ENCODE measurements around the gene NHS. TPM values are rescaled to one million over a fixed set of nuclear protein-coding genes. Genes with fewer than 3 reads are reported as not detected.
A peak's percentile ranks its signal among the peaks of the same experiment; 100 is the strongest.
"Not testable (repeated sequence)": the region's sequence is repeated elsewhere in the genome, so short reads cannot be mapped to it uniquely, and the experiment has no call there.

Gene NHS
- total RNA-seq, 1 experiment from 2014 or later, result 0.23 TPM

- peak; percentile 92 for DNase-seq (ENCODE audit: low read depth)
Measured at GRCh38 chrX:17547658-17548057, 172.7 kb downstream of the NHS start.

DNA sequence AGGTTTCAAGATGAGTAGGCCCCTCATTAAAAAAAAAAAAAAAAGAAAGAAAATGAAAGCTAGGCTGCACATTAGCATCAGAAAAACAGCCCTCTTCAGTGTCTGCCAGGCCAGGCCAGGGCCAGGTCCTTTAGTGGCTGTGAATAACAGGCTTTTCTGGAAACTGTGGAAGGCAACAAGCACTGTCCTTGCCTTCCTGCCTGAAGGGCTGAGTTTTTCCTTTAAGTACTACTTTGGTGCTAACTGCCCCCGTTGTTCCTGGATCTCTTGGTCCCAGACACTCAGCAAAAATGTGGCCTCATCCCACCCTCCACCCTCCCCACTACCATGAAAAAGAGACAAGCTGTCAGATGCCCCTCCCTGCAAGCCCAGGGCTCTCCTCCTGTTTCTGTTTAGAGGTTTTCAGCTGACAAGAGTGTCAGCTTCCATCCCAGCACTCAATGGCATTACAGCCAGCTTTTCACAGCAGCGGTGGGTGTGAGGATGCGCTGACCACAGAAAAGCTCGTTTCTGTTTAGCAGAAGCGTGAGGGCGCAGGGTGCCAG, 174.2 kb downstream of the NHS start:
- no peak for DNase-seq (ENCODE audit: low read depth)

DNA sequence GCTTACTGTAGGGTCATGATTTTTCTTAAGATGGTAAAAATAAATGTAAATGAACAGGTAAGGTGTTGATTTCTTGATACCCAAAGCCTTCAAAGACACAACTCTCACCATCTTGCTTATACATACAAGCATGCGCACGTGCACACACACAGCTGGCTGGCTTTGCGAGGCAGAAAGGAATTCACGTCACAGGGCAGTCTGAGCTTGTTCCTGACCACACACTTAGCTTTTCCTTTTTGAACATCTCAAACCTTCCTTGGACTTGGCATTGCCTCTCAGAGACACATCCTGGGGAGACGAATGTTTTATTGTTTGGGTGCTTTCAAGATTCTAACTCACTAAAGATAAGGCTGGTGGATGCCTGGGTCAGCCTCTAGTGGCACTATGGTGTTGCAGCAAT, 175.0 kb downstream of the NHS start:
- no peak for DNase-seq (ENCODE audit: low read depth)

GRCh38 chrX:17552044-17552650, 177.1 kb downstream of the NHS start:
- DNase-seq (ENCODE audit: low read depth), result no peak

DNA sequence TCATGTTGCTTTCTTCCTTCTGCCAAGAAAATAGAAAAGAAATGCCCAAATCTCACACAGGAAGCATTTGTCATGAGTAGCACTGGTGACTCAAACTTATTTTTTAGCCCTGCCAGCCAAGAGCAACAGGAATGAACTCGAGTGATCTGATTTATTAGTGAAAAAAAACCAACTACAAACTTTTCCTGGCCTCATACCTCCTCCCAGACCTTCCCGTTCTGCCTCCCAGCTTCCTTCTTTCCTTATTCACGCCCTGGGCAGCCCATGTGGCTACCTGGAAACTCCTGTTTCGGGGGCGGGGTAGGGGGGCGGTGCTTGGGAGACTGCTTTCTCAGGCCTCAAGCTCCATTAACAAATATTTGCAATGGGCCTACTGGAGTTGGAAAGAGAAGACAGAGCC, 178.5 kb downstream of the NHS start:
- DNase-seq (ENCODE audit: low read depth), result peak; percentile 64

DNA sequence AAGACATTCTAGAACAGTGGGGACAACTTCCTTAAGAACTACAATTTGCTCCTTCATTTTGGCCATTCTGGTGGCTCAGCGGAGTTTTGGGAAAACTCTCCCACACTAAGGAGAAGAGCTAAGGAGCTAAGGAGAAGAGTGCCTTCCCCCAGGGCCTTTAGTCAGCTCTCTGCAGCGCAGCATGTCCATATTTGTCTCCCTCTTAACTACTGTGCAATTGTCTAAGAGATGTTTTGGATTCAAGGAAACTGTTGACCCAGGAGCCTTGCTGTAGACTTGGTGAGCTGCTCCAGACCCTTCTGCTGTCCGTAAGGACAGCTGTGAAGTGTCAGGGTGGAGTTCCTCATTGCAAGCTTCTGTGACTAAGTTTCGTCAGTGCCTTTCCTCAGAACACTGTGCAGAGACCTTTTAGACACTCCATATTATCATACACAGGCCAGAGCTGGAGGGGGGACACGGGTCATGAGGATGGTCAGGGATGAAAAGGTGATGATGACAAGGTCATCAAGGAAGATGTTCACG, 179.0 kb downstream of the NHS start:
- DNase-seq (ENCODE audit: low read depth), result no peak

GRCh38 chrX:17554914-17555313, 179.9 kb downstream of the NHS start:
- DNase-seq (ENCODE audit: low read depth), result no peak

- no peak for DNase-seq (ENCODE audit: low read depth)
Measured at GRCh38 chrX:17555846-17556245, 180.8 kb downstream of the NHS start.

DNA sequence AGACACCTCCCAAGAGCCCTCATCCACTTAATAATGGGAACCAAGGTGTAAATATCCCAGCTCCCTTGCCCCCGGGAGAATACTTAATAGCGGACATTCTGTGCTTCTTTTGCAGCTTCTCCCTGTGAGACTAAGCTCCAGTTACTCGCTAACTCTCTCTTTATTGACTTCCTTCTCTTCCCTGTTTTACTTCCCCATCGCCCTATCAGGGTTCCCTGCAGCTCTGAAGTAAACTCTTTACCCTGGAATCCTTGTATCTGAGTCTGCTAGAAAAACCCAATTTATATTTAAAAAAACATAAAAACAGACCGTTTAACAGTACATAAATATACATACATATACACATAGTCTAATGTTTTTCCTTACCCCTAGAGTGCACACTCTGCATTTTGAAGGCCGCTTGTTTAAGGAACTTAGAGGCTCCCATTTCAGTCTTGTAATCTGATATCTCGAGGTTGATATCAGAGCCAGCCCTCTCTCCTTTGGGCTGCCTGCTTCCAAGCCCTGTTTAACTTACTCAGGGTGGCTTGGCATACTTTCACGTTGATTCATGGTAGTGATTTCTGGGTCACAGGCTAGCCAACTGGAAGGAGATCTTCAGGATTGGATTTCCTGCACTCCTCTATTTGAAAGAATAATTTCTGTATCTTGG, 184.9 kb downstream of the NHS start:
- peak; percentile 87 for DNase-seq (ENCODE audit: low read depth)

- no peak for DNase-seq (ENCODE audit: low read depth)
Measured at GRCh38 chrX:17560385-17560784, 185.4 kb downstream of the NHS start.

- DNase-seq (ENCODE audit: low read depth), result no peak
Measured at GRCh38 chrX:17563076-17563475, 188.1 kb downstream of the NHS start.

DNA sequence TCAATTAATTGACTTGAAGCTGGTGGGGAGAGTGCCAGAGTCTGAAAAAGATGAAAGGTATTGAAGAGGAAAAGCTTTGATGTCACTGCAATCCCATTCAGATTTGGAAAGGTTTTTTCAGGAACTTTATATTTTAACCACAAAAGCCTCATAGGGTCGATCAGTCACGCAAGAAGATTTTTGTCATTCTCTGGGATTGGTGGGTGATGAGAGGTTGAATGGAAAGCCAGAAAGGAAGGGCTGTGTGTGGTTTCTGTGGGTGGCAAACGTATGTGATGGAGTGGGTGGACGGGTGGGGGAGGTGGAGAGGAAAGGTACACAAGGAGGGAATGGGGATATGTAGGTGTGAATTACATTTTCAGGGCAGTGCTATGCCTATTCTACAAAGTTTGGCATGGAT, 188.5 kb downstream of the NHS start:
- DNase-seq (ENCODE audit: low read depth), result peak; percentile 24

DNA sequence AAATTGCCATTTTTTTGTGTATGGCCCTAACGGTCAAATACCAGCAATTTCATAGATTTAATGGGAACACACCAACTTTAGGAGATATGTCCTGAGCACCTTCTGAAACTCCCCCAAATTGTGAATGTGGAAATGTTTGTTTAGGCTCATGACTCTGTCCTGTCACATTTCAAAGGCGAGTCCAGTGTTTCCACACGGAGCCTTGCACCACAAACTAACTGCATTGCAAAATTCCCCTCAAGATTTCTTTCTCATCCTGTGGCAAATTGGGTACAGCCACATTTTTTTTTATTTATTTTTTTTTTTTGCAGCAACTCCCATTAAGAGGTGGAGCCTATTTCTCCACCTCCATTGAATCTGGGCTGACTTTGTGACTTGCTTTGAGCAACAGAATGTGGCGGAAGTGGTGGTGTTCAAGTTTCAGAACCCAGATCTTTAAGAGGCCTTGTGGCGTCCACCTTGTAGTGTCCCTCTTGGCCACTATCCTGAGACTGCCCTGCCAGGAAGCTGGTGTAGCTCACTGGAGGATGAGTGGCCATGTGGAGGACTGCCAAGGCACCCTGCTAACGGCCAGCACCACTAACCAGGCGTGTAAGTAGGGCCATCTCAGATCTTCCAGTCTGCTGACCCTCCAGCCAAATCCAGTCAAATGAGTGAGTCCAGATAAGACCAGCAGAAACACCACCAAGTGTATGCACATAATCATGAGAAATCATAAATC, 189.8 kb downstream of the NHS start:
- peak; percentile 20 for DNase-seq (ENCODE audit: low read depth)

- no peak for DNase-seq (ENCODE audit: low read depth)
Measured at GRCh38 chrX:17566740-17567139, 191.7 kb downstream of the NHS start.

DNA sequence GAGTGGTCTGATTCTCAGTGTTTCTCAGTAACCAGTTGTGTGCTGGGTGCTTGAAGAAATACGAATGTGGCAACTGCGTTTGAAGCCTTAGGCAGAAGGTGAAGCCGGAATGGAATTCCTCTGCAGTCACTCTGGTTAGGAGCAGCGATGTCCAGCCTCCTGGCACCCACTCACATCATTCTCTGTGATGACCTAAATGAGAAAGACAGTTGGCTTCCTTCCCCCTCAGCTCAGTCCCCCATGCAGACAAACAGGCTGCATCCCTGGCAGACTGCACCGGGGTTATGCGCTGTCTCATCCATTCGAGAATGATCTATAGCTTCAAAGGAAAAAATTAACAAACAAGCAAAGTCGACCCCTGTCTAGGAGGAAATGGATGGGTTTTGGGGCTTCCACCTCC, 192.2 kb downstream of the NHS start:
- DNase-seq (ENCODE audit: low read depth), result no peak

- no peak for DNase-seq (ENCODE audit: low read depth)
Measured at GRCh38 chrX:17567821-17568220, 192.8 kb downstream of the NHS start.

GRCh38 chrX:17568804-17569203, 193.8 kb downstream of the NHS start:
- not testable (repeated sequence) for DNase-seq (ENCODE audit: low read depth)

- no peak for DNase-seq (ENCODE audit: low read depth)
Measured at GRCh38 chrX:17579026-17579425, 204.0 kb downstream of the NHS start.

DNA sequence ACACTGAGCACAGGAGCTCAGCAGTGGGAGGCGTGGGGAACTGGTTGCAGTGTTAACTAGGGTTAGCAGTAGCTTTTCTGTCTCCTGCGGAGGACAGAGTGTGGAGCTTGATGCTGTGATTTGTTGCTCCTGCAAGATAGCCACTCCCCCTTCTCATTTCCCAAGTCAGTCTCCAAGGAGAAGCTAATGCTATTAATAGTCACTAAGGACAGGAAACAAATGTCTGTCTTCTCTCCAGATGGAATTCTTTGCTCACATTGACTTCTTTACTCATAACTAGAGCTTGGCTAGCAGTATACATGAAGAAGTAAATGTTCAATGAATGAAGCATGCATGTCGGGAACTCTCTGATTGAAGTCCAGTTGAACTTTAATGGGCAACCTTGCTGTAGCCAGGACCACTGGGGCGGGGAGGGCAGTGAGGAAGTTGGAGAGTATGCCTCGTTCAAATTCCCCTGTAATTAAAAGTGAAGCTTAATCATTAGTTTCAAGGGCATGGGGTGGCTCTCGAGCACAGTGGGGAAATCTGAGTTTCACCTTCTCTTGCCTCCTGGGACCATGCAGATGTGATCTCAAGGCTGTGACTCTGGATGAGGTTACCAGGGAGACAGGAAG, 205.6 kb downstream of the NHS start:
- DNase-seq (ENCODE audit: low read depth), result peak; percentile 47

GRCh38 chrX:17581641-17582040, 206.6 kb downstream of the NHS start:
- no peak for DNase-seq (ENCODE audit: low read depth)

DNA sequence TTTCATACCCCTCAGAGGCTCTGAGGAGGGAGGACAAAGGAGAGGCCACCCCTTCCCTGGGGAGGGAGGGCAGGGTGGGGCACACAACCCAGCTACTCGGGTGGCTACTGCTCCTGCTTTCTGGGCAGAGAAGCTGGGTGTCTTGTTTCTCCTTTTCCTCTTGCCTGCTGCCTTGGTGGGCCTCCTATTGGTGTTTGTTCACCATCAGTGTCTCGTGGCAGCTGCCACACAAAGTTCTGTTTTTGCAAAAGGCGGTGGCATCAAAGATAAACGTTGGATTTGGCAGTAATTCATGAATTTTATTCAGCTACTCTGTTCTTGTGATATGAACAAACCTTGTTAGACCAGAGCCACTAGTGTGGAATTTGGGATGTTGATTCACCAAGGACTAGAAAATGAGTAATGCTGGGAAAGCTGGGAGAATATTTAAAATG, 209.3 kb downstream of the NHS start:
- peak; percentile 56 for DNase-seq (ENCODE audit: low read depth)

DNA sequence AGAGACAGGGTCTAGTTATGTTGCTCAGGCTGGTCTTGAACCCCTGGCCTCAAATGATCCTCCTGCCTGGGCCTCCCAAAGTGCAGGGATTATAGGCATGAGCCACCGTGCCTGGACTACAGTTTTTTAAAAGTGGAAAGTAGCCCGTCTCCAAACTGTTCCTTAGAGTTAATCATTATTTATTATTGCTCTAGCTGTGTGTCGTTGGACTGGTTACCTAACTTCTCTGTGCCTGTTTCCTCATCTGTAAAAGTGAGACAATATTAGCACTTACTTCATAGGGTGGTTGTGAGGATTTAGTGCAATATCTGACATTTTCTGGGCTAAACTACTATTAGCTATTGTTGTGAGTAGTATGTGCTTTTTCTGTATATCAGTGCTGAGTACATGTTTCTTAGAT, 210.0 kb downstream of the NHS start:
- no peak for DNase-seq (ENCODE audit: low read depth)

Data from LHCN-M2 (cell line).